ENCODE data around the gene KRT20.
"Not testable (repeated sequence)": the region's sequence is repeated elsewhere in the genome, so short reads cannot be mapped to it uniquely, and the experiment has no call there.

Gene KRT20

DNA sequence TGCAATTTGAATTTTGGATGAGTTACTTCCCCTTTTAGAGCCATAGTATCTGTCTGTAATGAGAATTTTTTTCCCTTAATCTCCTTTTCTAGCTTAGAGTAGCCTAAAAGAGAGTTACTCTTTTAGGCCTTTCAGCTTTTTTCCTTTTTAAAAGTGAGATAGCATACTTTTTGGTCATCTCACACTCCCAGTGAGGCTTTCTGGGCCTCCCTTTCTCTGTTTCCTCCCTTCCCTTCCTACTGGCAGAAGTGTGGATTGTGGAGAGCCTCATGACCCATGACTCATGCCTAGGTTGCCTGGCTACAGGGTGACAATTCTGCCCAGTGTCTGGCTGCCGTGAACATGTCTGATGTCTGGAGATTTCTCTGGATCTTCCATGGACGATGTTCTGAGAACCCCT is 37.2 kb upstream of the KRT20 start:
- no peak overlapping the region for H3K4me2 ChIP-seq (ENCODE audit: insufficient read depth, low read length, poor library complexity, severe bottlenecking)
- peaks cover 0 to 2% of the 10 kb centered on the region in 2 donors for H3K4me1 ChIP-seq (ENCODE audit: control insufficient read depth in 2 of 2, insufficient read depth in 1 of 2, low read depth in 1 of 2, low read length in 2 of 2)
- WGBS, 2 donors (ENCODE audit: extremely low coverage in 2 of 2, insufficient read length in 2 of 2, insufficient replicate concordance in 1 of 2), result no CpG with 5 or more reads among the region's 2 CpGs
- peak overlapping the region; percentile 59 for H2AFZ ChIP-seq (ENCODE audit: low read length)
- H4K91ac ChIP-seq (ENCODE audit: low read depth, low read length, poor library complexity), result no peak overlapping the region
- no peak overlapping the region for H3K18ac ChIP-seq (ENCODE audit: low read length)
- no peak overlapping the region for H2BK120ac ChIP-seq (ENCODE audit: low read depth, low read length)
- H3K14ac ChIP-seq (ENCODE audit: low read length), result no peak overlapping the region
- peaks cover 0 to 7% (median 0%) of the 10 kb centered on the region in 3 experiments for H3K27me3 ChIP-seq (ENCODE audit: control insufficient read depth in 3 of 3, insufficient read depth in 3 of 3, low read depth in 1 of 3, low read length in 3 of 3)
- H3K27ac ChIP-seq (replicated peaks; ENCODE audit: low read length), result no peak overlapping the region
- H3K9me3 ChIP-seq (replicated peaks in 1 of 2; ENCODE audit: control insufficient read depth in 2 of 2, insufficient read depth in 1 of 2, low read depth in 1 of 2, low read length in 2 of 2), result no peaks in the 10 kb centered on the region
- no peak overlapping the region for H3K9ac ChIP-seq (ENCODE audit: low read depth, low read length, poor library complexity)
- no peaks in the 10 kb centered on the region for H3K79me1 ChIP-seq (ENCODE audit: low read depth, low read length)
- H2BK12ac ChIP-seq (ENCODE audit: low read length), result no peak overlapping the region
- no peak overlapping the region for H3K23ac ChIP-seq (ENCODE audit: low read depth, low read length, poor library complexity)
- no peak overlapping the region for H3K4ac ChIP-seq (ENCODE audit: low read length)
- no peak overlapping the region for H2BK5ac ChIP-seq (ENCODE audit: low read length)
- no peak overlapping the region for H2AK5ac ChIP-seq (ENCODE audit: low read depth, low read length)
- H3K36me3 ChIP-seq (replicated peaks in 1 of 2; ENCODE audit: control insufficient read depth in 2 of 2, insufficient read depth in 2 of 2, low read length in 2 of 2), result no peaks in the 10 kb centered on the region
- H3K4me3 ChIP-seq (ENCODE audit: low read length in 2 of 2), result no peak overlapping the region
- no peak overlapping the region for H2BK15ac ChIP-seq (ENCODE audit: low read length)
- H4K8ac ChIP-seq (ENCODE audit: low read depth, low read length), result no peak overlapping the region
- no peak for DNase-seq (ENCODE audit: low spot score)

DNA sequence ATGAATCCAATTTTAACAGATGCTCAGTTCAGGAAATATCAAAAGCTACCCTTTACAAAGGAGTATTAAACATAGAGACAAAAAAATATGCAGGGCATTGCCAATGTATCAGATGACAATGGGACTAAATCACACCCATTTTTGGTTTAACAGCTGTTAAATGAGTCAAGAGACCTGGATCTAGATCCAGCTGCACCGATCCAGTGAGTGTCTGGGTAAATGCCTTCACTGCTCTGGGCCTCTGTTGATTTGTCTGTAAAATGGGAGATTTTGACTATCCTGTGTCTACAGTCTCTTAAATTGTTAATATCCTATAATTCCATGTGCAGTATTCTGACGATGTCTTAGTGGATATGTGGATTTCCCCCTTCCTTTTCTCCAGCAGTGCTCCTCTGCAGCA is 36.0 kb upstream of the KRT20 start:
- no peak overlapping the region for H3K27ac ChIP-seq (replicated peaks; ENCODE audit: low read length)

DNA sequence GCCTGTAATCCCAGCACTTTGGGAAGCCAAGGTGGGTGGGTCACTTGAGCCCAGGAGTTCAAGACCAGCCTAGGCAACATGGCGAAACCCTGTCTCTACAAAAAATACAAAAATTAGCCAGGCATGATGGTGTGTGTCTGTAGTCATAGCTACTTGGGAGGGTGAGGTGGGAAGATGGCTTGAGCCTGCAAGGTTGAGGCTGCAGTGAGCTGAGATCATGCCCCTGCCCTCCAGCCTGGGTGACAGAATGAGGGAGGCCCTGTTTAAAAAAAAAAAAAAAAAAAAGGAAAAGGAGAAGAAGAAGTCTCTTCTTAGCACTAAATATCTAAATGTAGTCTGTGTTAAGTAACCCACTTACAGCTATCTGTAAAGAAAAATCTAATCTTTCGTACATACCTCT is 32.1 kb upstream of the KRT20 start:
- H3K18ac ChIP-seq (ENCODE audit: low read length); H3K9ac ChIP-seq (ENCODE audit: low read depth, low read length, poor library complexity); DNase-seq (ENCODE audit: low spot score); H3K4me3 ChIP-seq (ENCODE audit: low read length in 2 of 2); H3K4me2 ChIP-seq (ENCODE audit: insufficient read depth, low read length, poor library complexity, severe bottlenecking); H3K23ac ChIP-seq (ENCODE audit: low read depth, low read length, poor library complexity); H3K14ac ChIP-seq (ENCODE audit: low read length); H2BK5ac ChIP-seq (ENCODE audit: low read length); H4K91ac ChIP-seq (ENCODE audit: low read depth, low read length, poor library complexity); H3K4ac ChIP-seq (ENCODE audit: low read length); H3K36me3 ChIP-seq (replicated peaks in 1 of 2; ENCODE audit: control insufficient read depth in 2 of 2, insufficient read depth in 2 of 2, low read length in 2 of 2); H4K8ac ChIP-seq (ENCODE audit: low read depth, low read length); H2AK5ac ChIP-seq (ENCODE audit: low read depth, low read length); H3K9me3 ChIP-seq (replicated peaks in 1 of 2; ENCODE audit: control insufficient read depth in 2 of 2, insufficient read depth in 1 of 2, low read depth in 1 of 2, low read length in 2 of 2); H2AFZ ChIP-seq (ENCODE audit: low read length); H3K4me1 ChIP-seq (ENCODE audit: control insufficient read depth in 2 of 2, insufficient read depth in 1 of 2, low read depth in 1 of 2, low read length in 2 of 2); H3K27ac ChIP-seq (replicated peaks; ENCODE audit: low read length); H2BK120ac ChIP-seq (ENCODE audit: low read depth, low read length); H2BK12ac ChIP-seq (ENCODE audit: low read length); H3K27me3 ChIP-seq (ENCODE audit: control insufficient read depth in 3 of 3, insufficient read depth in 3 of 3, low read depth in 1 of 3, low read length in 3 of 3); H3K79me1 ChIP-seq (ENCODE audit: low read depth, low read length); H2BK15ac ChIP-seq (ENCODE audit: low read length): not testable (repeated sequence)
- WGBS, 2 donors (ENCODE audit: extremely low coverage in 2 of 2, insufficient read length in 2 of 2, insufficient replicate concordance in 1 of 2), result no CpG with 5 or more reads among the region's 2 CpGs

More for the DNA sequence above, 36.0 kb upstream of the KRT20 start:
- H4K91ac ChIP-seq (ENCODE audit: low read depth, low read length, poor library complexity), result no peak overlapping the region
- no peak overlapping the region for H3K4me3 ChIP-seq (ENCODE audit: low read length in 2 of 2)
- H2BK15ac ChIP-seq (ENCODE audit: low read length), result no peak overlapping the region
- H3K9ac ChIP-seq (ENCODE audit: low read depth, low read length, poor library complexity), result no peak overlapping the region
- no peak for DNase-seq (ENCODE audit: low spot score)
- no peak overlapping the region for H3K4me2 ChIP-seq (ENCODE audit: insufficient read depth, low read length, poor library complexity, severe bottlenecking)
- WGBS, 2 donors (ENCODE audit: extremely low coverage in 2 of 2, insufficient read length in 2 of 2, insufficient replicate concordance in 1 of 2), result no CpG with 5 or more reads among the region's 2 CpGs
- H4K8ac ChIP-seq (ENCODE audit: low read depth, low read length), result no peak overlapping the region
- no peak overlapping the region for H3K18ac ChIP-seq (ENCODE audit: low read length)
- H3K9me3 ChIP-seq (replicated peaks in 1 of 2; ENCODE audit: control insufficient read depth in 2 of 2, insufficient read depth in 1 of 2, low read depth in 1 of 2, low read length in 2 of 2), result no peaks in the 10 kb centered on the region
- no peak overlapping the region for H2BK5ac ChIP-seq (ENCODE audit: low read length)
- H2BK12ac ChIP-seq (ENCODE audit: low read length), result no peak overlapping the region
- no peaks in the 10 kb centered on the region for H3K79me1 ChIP-seq (ENCODE audit: low read depth, low read length)
- no peak overlapping the region for H3K23ac ChIP-seq (ENCODE audit: low read depth, low read length, poor library complexity)
- H3K4me1 ChIP-seq (ENCODE audit: control insufficient read depth in 2 of 2, insufficient read depth in 1 of 2, low read depth in 1 of 2, low read length in 2 of 2), result peaks cover 0 to 2% of the 10 kb centered on the region in 2 donors
- no peak overlapping the region for H2BK120ac ChIP-seq (ENCODE audit: low read depth, low read length)
- H2AFZ ChIP-seq (ENCODE audit: low read length), result no peak overlapping the region
- peaks cover 0 to 7% (median 0%) of the 10 kb centered on the region in 3 experiments for H3K27me3 ChIP-seq (ENCODE audit: control insufficient read depth in 3 of 3, insufficient read depth in 3 of 3, low read depth in 1 of 3, low read length in 3 of 3)
- H3K14ac ChIP-seq (ENCODE audit: low read length), result no peak overlapping the region
- no peak overlapping the region for H3K4ac ChIP-seq (ENCODE audit: low read length)
- no peak overlapping the region for H2AK5ac ChIP-seq (ENCODE audit: low read depth, low read length)
- no peaks in the 10 kb centered on the region for H3K36me3 ChIP-seq (replicated peaks in 1 of 2; ENCODE audit: control insufficient read depth in 2 of 2, insufficient read depth in 2 of 2, low read length in 2 of 2)

- H2BK12ac ChIP-seq (ENCODE audit: low read length), result no peak overlapping the region
- no peak overlapping the region for H3K27ac ChIP-seq (replicated peaks; ENCODE audit: low read length)
Measured at GRCh38 chr17:40916366-40916765, 31.3 kb upstream of the KRT20 start.

More at GRCh38 chr17:40916366-40916765, 31.3 kb upstream of the KRT20 start:
- WGBS, 2 donors (ENCODE audit: extremely low coverage in 2 of 2, insufficient read length in 2 of 2, insufficient replicate concordance in 1 of 2), result no CpG with 5 or more reads among the region's 1 CpG
- Histone ChIP-seq H3K27me3 (ENCODE audit: control insufficient read depth in 3 of 3, insufficient read depth in 3 of 3, low read depth in 1 of 3, low read length in 3 of 3) (peaks cover 0 to 5% (median 0%) of the 10 kb centered on the region in 3 experiments), H2BK15ac (ENCODE audit: low read length) (no peak overlapping the region), H3K4ac (ENCODE audit: low read length) (no peak overlapping the region), H3K79me1 (ENCODE audit: low read depth, low read length) (no peaks in the 10 kb centered on the region), H3K23ac (ENCODE audit: low read depth, low read length, poor library complexity) (no peak overlapping the region), H3K4me3 (ENCODE audit: low read length in 2 of 2) (no peak overlapping the region), H3K9ac (ENCODE audit: low read depth, low read length, poor library complexity) (no peak overlapping the region), H2AK5ac (ENCODE audit: low read depth, low read length) (no peak overlapping the region), H3K18ac (ENCODE audit: low read length) (no peak overlapping the region), H3K9me3 (replicated peaks in 1 of 2; ENCODE audit: control insufficient read depth in 2 of 2, insufficient read depth in 1 of 2, low read depth in 1 of 2, low read length in 2 of 2) (no peaks in the 10 kb centered on the region), H3K4me1 (ENCODE audit: control insufficient read depth in 2 of 2, insufficient read depth in 1 of 2, low read depth in 1 of 2, low read length in 2 of 2) (peaks cover 0 to 3% of the 10 kb centered on the region in 2 donors), H2BK120ac (ENCODE audit: low read depth, low read length) (no peak overlapping the region), H3K14ac (ENCODE audit: low read length) (no peak overlapping the region), H2AFZ (ENCODE audit: low read length) (no peak overlapping the region), H4K91ac (ENCODE audit: low read depth, low read length, poor library complexity) (no peak overlapping the region), H3K4me2 (ENCODE audit: insufficient read depth, low read length, poor library complexity, severe bottlenecking) (no peak overlapping the region), H3K36me3 (replicated peaks in 1 of 2; ENCODE audit: control insufficient read depth in 2 of 2, insufficient read depth in 2 of 2, low read length in 2 of 2) (no peaks in the 10 kb centered on the region), H4K8ac (ENCODE audit: low read depth, low read length) (no peak overlapping the region), H2BK5ac (ENCODE audit: low read length) (no peak overlapping the region)
- no peak for DNase-seq (ENCODE audit: low spot score)
